ENCODE measurements around the gene MARCHF3.

- TF ChIP-seq, protein P1, sequence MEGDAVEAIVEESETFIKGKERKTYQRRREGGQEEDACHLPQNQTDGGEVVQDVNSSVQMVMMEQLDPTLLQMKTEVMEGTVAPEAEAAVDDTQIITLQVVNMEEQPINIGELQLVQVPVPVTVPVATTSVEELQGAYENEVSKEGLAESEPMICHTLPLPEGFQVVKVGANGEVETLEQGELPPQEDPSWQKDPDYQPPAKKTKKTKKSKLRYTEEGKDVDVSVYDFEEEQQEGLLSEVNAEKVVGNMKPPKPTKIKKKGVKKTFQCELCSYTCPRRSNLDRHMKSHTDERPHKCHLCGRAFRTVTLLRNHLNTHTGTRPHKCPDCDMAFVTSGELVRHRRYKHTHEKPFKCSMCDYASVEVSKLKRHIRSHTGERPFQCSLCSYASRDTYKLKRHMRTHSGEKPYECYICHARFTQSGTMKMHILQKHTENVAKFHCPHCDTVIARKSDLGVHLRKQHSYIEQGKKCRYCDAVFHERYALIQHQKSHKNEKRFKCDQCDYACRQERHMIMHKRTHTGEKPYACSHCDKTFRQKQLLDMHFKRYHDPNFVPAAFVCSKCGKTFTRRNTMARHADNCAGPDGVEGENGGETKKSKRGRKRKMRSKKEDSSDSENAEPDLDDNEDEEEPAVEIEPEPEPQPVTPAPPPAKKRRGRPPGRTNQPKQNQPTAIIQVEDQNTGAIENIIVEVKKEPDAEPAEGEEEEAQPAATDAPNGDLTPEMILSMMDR (conservative IDR thresholded peaks at IDR 0.05; ENCODE audit: low read length), result no peak
- no peak for TF ChIP-seq EZH2phosphoT487 (IDR thresholded peaks at IDR 0.05; ENCODE audit: borderline replicate concordance)
Observed at GRCh38 chr5:126998895-126999570, 31.3 kb downstream of the MARCHF3 start.

All from Loucy (cell line).